Retinal pigment epithelial cell (primary cell): ENCODE results near the gene TGFBR3.

Experiments
- DNase-seq: peaks from one replicate; pipeline ENCODE4 v3.0.0-alpha.2; 2010; ENCODE audit warnings: low read depth
- H3K4me3 ChIP-seq: 2 replicates; pipeline ENCODE4 v1.5.1; 2011; ENCODE audit warnings: mild to moderate bottlenecking, low read length, control low read depth, moderate library complexity
- TF ChIP-seq, protein P1 (sequence below): conservative IDR thresholded peaks from 2 replicates; pipeline ENCODE4 v1.5.1; 2011; ENCODE audit warnings: low read depth, low read length, control low read depth, inconsistent platforms

The TGFBR3 gene

DNA sequence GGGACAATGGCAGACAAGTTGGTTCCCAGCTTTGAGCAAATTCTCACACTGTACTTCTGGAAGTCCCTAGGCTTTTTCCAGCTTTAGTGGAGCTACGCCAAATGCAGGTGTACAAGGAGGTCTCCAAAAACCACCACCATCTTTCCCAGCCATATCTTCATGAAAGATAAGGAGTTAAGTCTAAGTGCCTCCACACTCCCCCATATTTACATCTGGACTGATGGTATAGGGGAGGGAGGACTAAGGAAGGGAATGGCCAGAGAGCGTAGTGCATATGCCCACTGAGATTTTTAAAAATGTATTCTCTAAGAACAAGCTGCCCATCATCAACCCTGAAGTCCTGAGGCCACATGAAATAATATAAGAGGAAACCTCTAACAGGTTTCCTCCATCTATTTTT is 161.3 kb downstream of the TGFBR3 start:
- no peak overlapping the region for H3K4me3 ChIP-seq
- DNase-seq = no peak
- TF ChIP-seq, protein P1, sequence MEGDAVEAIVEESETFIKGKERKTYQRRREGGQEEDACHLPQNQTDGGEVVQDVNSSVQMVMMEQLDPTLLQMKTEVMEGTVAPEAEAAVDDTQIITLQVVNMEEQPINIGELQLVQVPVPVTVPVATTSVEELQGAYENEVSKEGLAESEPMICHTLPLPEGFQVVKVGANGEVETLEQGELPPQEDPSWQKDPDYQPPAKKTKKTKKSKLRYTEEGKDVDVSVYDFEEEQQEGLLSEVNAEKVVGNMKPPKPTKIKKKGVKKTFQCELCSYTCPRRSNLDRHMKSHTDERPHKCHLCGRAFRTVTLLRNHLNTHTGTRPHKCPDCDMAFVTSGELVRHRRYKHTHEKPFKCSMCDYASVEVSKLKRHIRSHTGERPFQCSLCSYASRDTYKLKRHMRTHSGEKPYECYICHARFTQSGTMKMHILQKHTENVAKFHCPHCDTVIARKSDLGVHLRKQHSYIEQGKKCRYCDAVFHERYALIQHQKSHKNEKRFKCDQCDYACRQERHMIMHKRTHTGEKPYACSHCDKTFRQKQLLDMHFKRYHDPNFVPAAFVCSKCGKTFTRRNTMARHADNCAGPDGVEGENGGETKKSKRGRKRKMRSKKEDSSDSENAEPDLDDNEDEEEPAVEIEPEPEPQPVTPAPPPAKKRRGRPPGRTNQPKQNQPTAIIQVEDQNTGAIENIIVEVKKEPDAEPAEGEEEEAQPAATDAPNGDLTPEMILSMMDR = no peak

DNA sequence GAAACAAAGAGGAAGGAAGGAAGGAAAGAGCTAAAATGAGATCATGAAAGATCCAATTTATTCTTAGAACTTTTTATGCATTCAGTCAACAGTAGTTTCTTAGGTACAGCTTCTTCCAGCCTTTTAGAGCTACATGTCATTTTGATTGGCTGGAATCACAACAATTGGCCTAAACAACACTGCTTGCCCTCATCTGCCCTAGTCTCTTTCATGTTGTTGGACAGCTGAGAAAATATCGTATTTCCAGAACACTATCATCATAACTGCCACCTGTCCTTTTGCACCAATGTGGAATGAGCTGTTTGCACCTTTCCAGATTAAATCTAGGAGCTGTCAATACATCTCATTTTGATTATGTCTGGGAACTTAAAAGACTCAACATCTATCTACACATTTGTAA is 161.7 kb downstream of the TGFBR3 start:
- H3K4me3 ChIP-seq = no peak overlapping the region
- DNase-seq = no peak
- TF ChIP-seq, protein P1 = no peak

DNA sequence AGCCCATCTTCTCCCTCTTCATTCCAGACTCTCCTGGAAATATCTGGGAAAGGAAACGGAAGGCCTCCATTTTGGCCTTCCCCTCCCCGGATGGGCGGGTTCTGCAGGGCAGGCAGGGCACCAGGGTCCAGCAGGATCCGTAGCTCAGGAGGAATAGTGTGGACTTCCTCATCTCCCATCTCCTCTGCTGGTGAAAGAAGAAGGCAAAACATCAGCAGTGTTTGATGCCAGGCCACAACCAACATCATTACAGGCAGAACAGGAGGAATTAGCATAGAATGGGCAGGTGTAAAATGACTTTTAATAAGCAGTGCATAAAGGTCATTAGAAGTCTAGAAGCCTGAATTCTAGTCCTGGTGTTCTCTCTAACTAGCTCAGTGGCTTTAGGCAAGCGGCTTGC is 165.9 kb downstream of the TGFBR3 start:
- no peak overlapping the region for H3K4me3 ChIP-seq
- no peak for DNase-seq
- TF ChIP-seq, protein P1 = no peak

DNA sequence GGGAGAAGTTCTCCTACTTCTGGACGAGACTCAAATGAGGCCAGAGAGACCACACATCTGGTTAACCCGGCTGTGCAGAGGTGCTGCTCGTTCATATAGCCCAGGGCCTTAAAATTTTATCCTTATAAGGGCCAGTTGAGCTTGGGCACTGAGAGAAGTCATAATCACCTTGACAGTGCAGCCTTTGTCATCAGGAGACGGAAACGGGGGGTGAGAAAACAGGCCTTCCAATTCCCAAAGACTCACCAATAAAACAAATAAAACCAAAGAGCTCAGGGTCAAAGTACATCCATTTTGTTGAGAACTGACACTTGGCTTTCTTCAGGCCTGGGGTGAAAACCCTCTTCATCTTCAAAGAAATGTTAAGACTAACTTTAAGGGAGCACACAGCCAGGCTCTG is 167.1 kb downstream of the TGFBR3 start:
- no peak overlapping the region for H3K4me3 ChIP-seq
- DNase-seq = no peak
- TF ChIP-seq, protein P1 = no peak

DNA sequence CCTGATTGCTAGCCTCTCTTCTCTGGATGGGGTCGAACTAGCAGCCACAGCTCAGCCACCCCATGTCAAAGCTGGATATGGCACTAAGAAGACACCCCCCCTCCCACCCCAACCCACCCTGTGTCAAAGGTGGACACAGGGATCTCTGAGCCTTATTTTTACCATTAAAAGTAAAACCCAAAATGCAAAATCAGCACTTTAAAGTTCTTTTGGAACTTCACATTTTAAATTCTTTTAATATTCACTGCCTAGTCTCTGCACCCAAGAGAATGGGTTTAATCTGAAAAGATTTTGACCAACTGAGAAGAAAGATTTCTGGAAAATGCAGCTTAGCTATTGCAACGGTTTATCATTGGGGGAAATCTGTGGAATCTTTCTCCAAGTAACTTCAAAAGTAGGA is 167.6 kb downstream of the TGFBR3 start:
- DNase-seq = no peak
- TF ChIP-seq, protein P1 = no peak
- no peak overlapping the region for H3K4me3 ChIP-seq

DNA sequence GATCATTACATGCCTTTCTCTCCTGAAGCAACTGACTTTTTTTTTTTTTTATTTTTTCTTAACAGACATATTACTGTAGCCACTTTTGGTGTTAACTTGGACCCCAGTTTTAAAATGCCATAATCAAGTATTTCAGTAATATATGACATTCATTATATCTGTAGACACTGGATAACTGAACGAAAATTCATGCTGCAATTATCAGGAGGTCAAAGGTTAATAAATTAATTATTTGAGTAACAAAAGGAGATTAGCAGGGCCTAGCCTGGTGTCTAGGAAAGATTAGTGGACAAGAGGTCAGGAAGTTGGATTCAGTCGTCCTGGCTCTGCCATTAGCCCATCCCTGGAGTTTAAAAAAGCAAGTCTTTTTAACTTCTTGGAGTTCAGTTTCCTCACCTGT is 168.1 kb downstream of the TGFBR3 start:
- TF ChIP-seq, protein P1 = no peak
- DNase-seq = no peak
- H3K4me3 ChIP-seq = no peak overlapping the region

DNA sequence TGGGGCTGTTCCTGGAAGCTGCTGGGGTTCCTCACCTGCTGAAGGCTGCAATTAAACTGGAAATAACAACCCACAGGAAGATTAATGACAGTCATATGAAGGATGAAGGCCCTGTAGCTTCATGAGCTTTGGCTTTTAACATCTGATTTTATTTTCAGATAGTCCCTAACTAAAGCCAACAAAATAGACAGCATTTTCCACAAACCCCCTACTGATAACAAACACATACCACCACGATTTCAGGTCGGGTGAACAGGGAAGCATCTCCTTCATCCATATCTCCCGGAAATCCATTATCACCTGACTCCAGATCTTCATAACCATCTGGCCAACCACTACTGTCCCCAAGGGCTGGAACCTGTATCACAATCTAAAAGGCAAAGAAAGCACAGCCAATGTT is 169.6 kb downstream of the TGFBR3 start:
- no peak for DNase-seq
- TF ChIP-seq, protein P1 = no peak
- no peak overlapping the region for H3K4me3 ChIP-seq
